Keratinocyte (primary cell): Measurements from ENCODE around the gene BBX. TPM values are rescaled to one million over a fixed set of nuclear protein-coding genes. Genes with fewer than 3 reads are reported as not detected.

Experiments used
- DNase-seq: peaks from one replicate; pipeline ENCODE4 v3.0.0-alpha.2; 2011; ENCODE audit warnings: low read depth, missing footprints, low spot score
- FAIRE-seq: peaks from 2 replicates; lab custom pipeline; 2011; peaks lifted over from hg19 to GRCh38; lab: Jason Lieb, UNC
- H2AFZ ChIP-seq: 2 replicates; pipeline ENCODE4 v1.6.0; 2012; ENCODE audit warnings: low read length, control low read depth, inconsistent platforms; ENCODE audit not compliant: control insufficient read depth
- H3K27ac ChIP-seq: 2 replicates; pipeline ENCODE4 v1.5.1; 2011; ENCODE audit warnings: low read length; ENCODE audit not compliant: control insufficient read depth, insufficient read depth
- H3K27me3 ChIP-seq: 3 replicates; pipeline ENCODE4 v1.6.0; 2011; ENCODE audit warnings: low read length; ENCODE audit not compliant: control insufficient read depth, insufficient read depth; ENCODE audit errors: extremely low read depth
- H3K36me3 ChIP-seq, 2 experiments: 2 replicates in 1 of 2; 3 replicates in 1 of 2; pipeline ENCODE4 v1.5.1; 2011; ENCODE audit warnings: low read length in 2 of 2, mild to moderate bottlenecking in 1 of 2; ENCODE audit not compliant: control insufficient read depth in 2 of 2, insufficient read depth in 2 of 2; ENCODE audit errors: extremely low read depth in 1 of 2
- H3K4me1 ChIP-seq: 3 replicates; pipeline ENCODE4 v1.5.1; 2011; ENCODE audit warnings: low read length; ENCODE audit not compliant: control insufficient read depth, insufficient read depth; ENCODE audit errors: extremely low read depth
- H3K4me2 ChIP-seq: 3 replicates; pipeline ENCODE4 v1.6.0; 2011; ENCODE audit warnings: low read depth, low read length; ENCODE audit not compliant: control insufficient read depth, insufficient read depth; ENCODE audit errors: extremely low read depth
- H3K4me3 ChIP-seq, 3 experiments: fragments of 200-600 bp in 1 of 3; sonication (generic) in 1 of 3; 2 replicates in 2 of 3; 3 replicates in 1 of 3; pipeline ENCODE4 v1.5.1; 2011 to 2016; ENCODE audit warnings: low read length in 3 of 3, mild to moderate bottlenecking in 3 of 3, control low read depth in 2 of 3, inconsistent platforms in 1 of 3, low read depth in 1 of 3, mixed read lengths in 1 of 3, mixed run types in 1 of 3, moderate library complexity in 1 of 3; ENCODE audit not compliant: control insufficient read depth in 2 of 3, insufficient read depth in 2 of 3; ENCODE audit errors: extremely low read depth in 1 of 3
- H3K79me2 ChIP-seq: 2 replicates; pipeline ENCODE4 v1.6.0; 2012; ENCODE audit warnings: low read length; ENCODE audit not compliant: control insufficient read depth, insufficient read depth
- H3K9ac ChIP-seq: 3 replicates; pipeline ENCODE4 v1.6.0; 2011; ENCODE audit warnings: low read length; ENCODE audit not compliant: control insufficient read depth, insufficient read depth; ENCODE audit errors: extremely low read depth
- H3K9me1 ChIP-seq: 3 replicates; pipeline ENCODE4 v1.6.0; 2011; ENCODE audit warnings: low read length; ENCODE audit not compliant: control insufficient read depth, insufficient read depth; ENCODE audit errors: extremely low read depth
- H3K9me3 ChIP-seq: 2 replicates; pipeline ENCODE4 v1.5.1; 2012; ENCODE audit warnings: low read depth, low read length; ENCODE audit not compliant: control insufficient read depth
- H4K20me1 ChIP-seq: 3 replicates; pipeline ENCODE4 v1.6.0; 2011; ENCODE audit warnings: low read length; ENCODE audit not compliant: control insufficient read depth, insufficient read depth; ENCODE audit errors: extremely low read depth
- EZH2 ChIP-seq: IDR thresholded peaks from one replicate; pipeline ENCODE4 v1.6.1; 2012; ENCODE audit warnings: inconsistent platforms, mild to moderate bottlenecking, low read length, moderate library complexity
- dilution Hi-C: fragments of 300-500 bp; cut with MboI; formaldehyde crosslinking; loops from one replicate; pipeline ENCODE4 v1.7.0; 2020; ENCODE audit warnings: low sequenced_read_pairs; ENCODE audit not compliant: extremely low pct_ligation_motif_present
- polyA plus RNA-seq, 5 experiments: library from polyadenylated mRNA; depleted of rRNA in 3 of 5; stranded (reverse) in 3 of 5; stranded (forward) in 1 of 5; unstranded in 1 of 5; fragments of >200 nt; gene quantifications; 1 replicate in 1 of 5; 2 replicates in 3 of 5; 3 replicates in 1 of 5; pipeline versions ENCODE4 v1.2.1 to v1.2.3, GENCODE V29; 2011 to 2012; ENCODE audit warnings: missing spikeins in 2 of 5, low read depth in 1 of 5, low replicate concordance in 1 of 5
- TF ChIP-seq, protein P1 (sequence below), 3 experiments: IDR thresholded peaks in 1 of 3; conservative IDR thresholded peaks in 1 of 3; optimal IDR thresholded peaks in 1 of 3; 2 replicates in 2 of 3; 3 replicates in 1 of 3; pipeline versions ENCODE3 to v1.5.1; 2011; ENCODE audit warnings: low read length in 3 of 3, mild to moderate bottlenecking in 3 of 3, moderate library complexity in 2 of 3, control low read depth in 1 of 3, inconsistent platforms in 1 of 3; ENCODE audit not compliant: insufficient read depth in 2 of 3; ENCODE audit errors: extremely low read depth in 1 of 3

BBX gene
- polyA plus RNA-seq, 1 donor (not counting 4 experiments of a cell fraction or from before 2014, with no cell fraction given) = 43.4 TPM

- H3K4me1 ChIP-seq = peaks cover 14% of the 10 kb centered on the region
- H4K20me1 ChIP-seq = no peaks in the 10 kb centered on the region
- TF ChIP-seq EZH2 = no peak
- TF ChIP-seq, protein P1, sequence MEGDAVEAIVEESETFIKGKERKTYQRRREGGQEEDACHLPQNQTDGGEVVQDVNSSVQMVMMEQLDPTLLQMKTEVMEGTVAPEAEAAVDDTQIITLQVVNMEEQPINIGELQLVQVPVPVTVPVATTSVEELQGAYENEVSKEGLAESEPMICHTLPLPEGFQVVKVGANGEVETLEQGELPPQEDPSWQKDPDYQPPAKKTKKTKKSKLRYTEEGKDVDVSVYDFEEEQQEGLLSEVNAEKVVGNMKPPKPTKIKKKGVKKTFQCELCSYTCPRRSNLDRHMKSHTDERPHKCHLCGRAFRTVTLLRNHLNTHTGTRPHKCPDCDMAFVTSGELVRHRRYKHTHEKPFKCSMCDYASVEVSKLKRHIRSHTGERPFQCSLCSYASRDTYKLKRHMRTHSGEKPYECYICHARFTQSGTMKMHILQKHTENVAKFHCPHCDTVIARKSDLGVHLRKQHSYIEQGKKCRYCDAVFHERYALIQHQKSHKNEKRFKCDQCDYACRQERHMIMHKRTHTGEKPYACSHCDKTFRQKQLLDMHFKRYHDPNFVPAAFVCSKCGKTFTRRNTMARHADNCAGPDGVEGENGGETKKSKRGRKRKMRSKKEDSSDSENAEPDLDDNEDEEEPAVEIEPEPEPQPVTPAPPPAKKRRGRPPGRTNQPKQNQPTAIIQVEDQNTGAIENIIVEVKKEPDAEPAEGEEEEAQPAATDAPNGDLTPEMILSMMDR (optimal IDR thresholded peaks at IDR 0.05 in 1 of 3, IDR thresholded peaks at IDR 0.05 in 1 of 3, conservative IDR thresholded peaks at IDR 0.05 in 1 of 3; ENCODE audit: extremely low read depth in 1 of 3, insufficient read depth in 2 of 3, low read length in 3 of 3) = no peak
- no peaks in the 10 kb centered on the region for H3K79me2 ChIP-seq
- H3K27me3 ChIP-seq = no peaks in the 10 kb centered on the region
- H3K9me1 ChIP-seq = no peaks in the 10 kb centered on the region
- H3K4me3 ChIP-seq = no peak overlapping the region
- no peak for DNase-seq
- peaks cover 11 to 19% of the 10 kb centered on the region in 2 experiments for H3K36me3 ChIP-seq
- no peak overlapping the region for H3K4me2 ChIP-seq
- FAIRE-seq = no peak
- H2AFZ ChIP-seq = no peak overlapping the region
- H3K9me3 ChIP-seq = no peaks in the 10 kb centered on the region
- no peak overlapping the region for H3K9ac ChIP-seq
- H3K27ac ChIP-seq = no peak overlapping the region
- dilution Hi-C loops = no loop called here
Observed at GRCh38 chr3:107800710-107801109, 277.9 kb downstream of the BBX start.

DNA sequence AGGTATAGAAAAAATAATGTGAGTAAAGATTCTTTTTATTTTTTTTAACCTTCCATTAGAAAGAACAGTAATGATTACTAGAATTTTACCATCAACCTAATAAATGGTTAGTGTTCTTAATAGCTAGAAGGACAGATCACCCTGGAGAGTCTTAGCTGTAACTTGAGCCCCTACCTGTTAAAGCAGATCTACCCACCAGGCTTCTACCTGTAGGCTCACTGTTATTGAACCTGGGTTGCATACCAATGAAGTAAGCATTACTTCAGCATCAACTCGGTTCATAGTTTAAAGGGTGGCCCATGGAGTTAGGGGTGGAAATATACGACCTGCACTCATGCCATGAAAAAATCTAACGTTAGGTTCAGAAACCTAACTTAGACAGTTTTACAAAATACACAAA is 280.4 kb downstream of the BBX start:
- Histone ChIP-seq H3K4me1 (no peaks in the 10 kb centered on the region), H3K27me3 (no peaks in the 10 kb centered on the region), H2AFZ (no peak overlapping the region), H4K20me1 (no peaks in the 10 kb centered on the region), H3K4me3 (no peak overlapping the region), H3K9me1 (no peaks in the 10 kb centered on the region), H3K9ac (no peak overlapping the region), H3K27ac (no peak overlapping the region), H3K79me2 (no peaks in the 10 kb centered on the region), H3K9me3 (no peaks in the 10 kb centered on the region), H3K36me3 (peaks cover 11 to 21% of the 10 kb centered on the region in 2 experiments), H3K4me2 (no peak overlapping the region)
- TF ChIP-seq, protein P1 (optimal IDR thresholded peaks at IDR 0.05 in 1 of 3, IDR thresholded peaks at IDR 0.05 in 1 of 3, conservative IDR thresholded peaks at IDR 0.05 in 1 of 3; ENCODE audit: extremely low read depth in 1 of 3, insufficient read depth in 2 of 3, low read length in 3 of 3) = no peak
- TF ChIP-seq EZH2 = no peak
- no peak for DNase-seq
- dilution Hi-C loops = no loop called here
- no peak for FAIRE-seq
